H9 (cell line): ENCODE results near the gene SEMA3A. TPM values are rescaled to one million over a fixed set of nuclear protein-coding genes. Genes with fewer than 3 reads are reported as not detected.

Experiments used
- DNase-seq: peaks from one replicate; pipeline ENCODE4 v3.0.0-alpha.2; 2017
- H2AFZ ChIP-seq: one replicate; pipeline ENCODE4 v1.6.1; 2013; ENCODE audit warnings: mild to moderate bottlenecking, low read length, control low read depth, moderate library complexity
- H2AK5ac ChIP-seq: 2 replicates; pipeline ENCODE4 v1.6.1; 2013; ENCODE audit warnings: low read length, control low read depth, mixed read lengths; ENCODE audit not compliant: insufficient read length
- H2BK120ac ChIP-seq: one replicate; pipeline ENCODE4 v1.6.1; 2013; ENCODE audit warnings: low read depth, mild to moderate bottlenecking, low read length, control low read depth, inconsistent platforms; ENCODE audit not compliant: poor library complexity, severe bottlenecking
- H2BK12ac ChIP-seq: 2 replicates; pipeline ENCODE4 v1.6.1; 2013; ENCODE audit warnings: low read length, control low read depth, mixed read lengths, low read depth; ENCODE audit not compliant: insufficient read length
- H2BK15ac ChIP-seq: 2 replicates; pipeline ENCODE4 v1.6.1; 2013; ENCODE audit warnings: low read depth, low read length, control low read depth
- H2BK20ac ChIP-seq: one replicate; pipeline ENCODE4 v1.6.1; 2013; ENCODE audit warnings: low read depth, mild to moderate bottlenecking, low read length, control low read depth, inconsistent platforms; ENCODE audit not compliant: poor library complexity, severe bottlenecking
- H2BK5ac ChIP-seq: 2 replicates; pipeline ENCODE4 v1.6.1; 2013; ENCODE audit warnings: low read length, control low read depth, mixed read lengths; ENCODE audit not compliant: insufficient read length
- H3K14ac ChIP-seq: 2 replicates; pipeline ENCODE4 v1.6.1; 2013; ENCODE audit warnings: low read length, control low read depth; ENCODE audit not compliant: insufficient read depth
- H3K18ac ChIP-seq: 2 replicates; pipeline ENCODE4 v1.6.1; 2013; ENCODE audit warnings: low read depth, mild to moderate bottlenecking, mixed read lengths, low read length, control low read depth; ENCODE audit not compliant: insufficient read length
- H3K23ac ChIP-seq: 2 replicates; pipeline ENCODE4 v1.6.1; 2013; ENCODE audit warnings: low read length, control low read depth, mixed read lengths, low read depth; ENCODE audit not compliant: insufficient read length
- H3K23me2 ChIP-seq: 2 replicates; pipeline ENCODE4 v1.6.1; 2013; ENCODE audit warnings: low read depth, mild to moderate bottlenecking, mixed read lengths, low read length, control low read depth; ENCODE audit not compliant: insufficient read length, poor library complexity, severe bottlenecking
- H3K27ac ChIP-seq: 2 replicates; pipeline ENCODE4 v1.5.1; 2013; ENCODE audit warnings: low read length, control low read depth, mixed read lengths, low read depth; ENCODE audit not compliant: insufficient read length
- H3K27me3 ChIP-seq: 2 replicates; pipeline ENCODE4 v1.6.1; 2013; ENCODE audit warnings: low read length, control low read depth, inconsistent platforms; ENCODE audit not compliant: insufficient read depth
- H3K4ac ChIP-seq: 2 replicates; pipeline ENCODE4 v1.6.1; 2013; ENCODE audit warnings: low read depth, mild to moderate bottlenecking, control low read depth, inconsistent platforms, low read length, moderate library complexity
- H3K4me1 ChIP-seq: 2 replicates; pipeline ENCODE4 v1.6.1; 2013; ENCODE audit warnings: low read length, control low read depth, inconsistent platforms; ENCODE audit not compliant: insufficient read depth
- H3K4me2 ChIP-seq: 2 replicates; pipeline ENCODE4 v1.6.1; 2013; ENCODE audit warnings: low read length, control low read depth, mixed read lengths; ENCODE audit not compliant: insufficient read length, insufficient read depth
- H3K56ac ChIP-seq: 2 replicates; pipeline ENCODE4 v1.6.1; 2013; ENCODE audit warnings: low read depth, mild to moderate bottlenecking, mixed read lengths, low read length, control low read depth; ENCODE audit not compliant: insufficient read length
- H3K79me1 ChIP-seq: 2 replicates; pipeline ENCODE4 v1.6.1; 2013; ENCODE audit warnings: low read depth, mild to moderate bottlenecking, moderate library complexity, low read length, control low read depth, inconsistent platforms; ENCODE audit not compliant: insufficient read depth, poor library complexity, severe bottlenecking
- H3K79me2 ChIP-seq: 2 replicates; pipeline ENCODE4 v1.6.1; 2013; ENCODE audit warnings: low read length, control low read depth, inconsistent platforms; ENCODE audit not compliant: insufficient read depth
- H3K9ac ChIP-seq: 2 replicates; pipeline ENCODE4 v1.6.1; 2013; ENCODE audit warnings: low read length, control low read depth, mixed read lengths; ENCODE audit not compliant: insufficient read length; ENCODE audit errors: extremely low read depth
- H3K9me3 ChIP-seq: one replicate; pipeline ENCODE4 v1.6.1; 2013; ENCODE audit warnings: low read depth, low read length, inconsistent platforms; ENCODE audit not compliant: control insufficient read depth
- H3T11ph ChIP-seq: one replicate; pipeline ENCODE4 v1.6.1; 2013; ENCODE audit warnings: mild to moderate bottlenecking, low read length, control low read depth, inconsistent platforms
- H4K20me1 ChIP-seq: one replicate; pipeline ENCODE4 v1.6.1; 2013; ENCODE audit not compliant: control insufficient read depth, insufficient read length, insufficient read depth
- H4K5ac ChIP-seq: 2 replicates; pipeline ENCODE4 v1.6.1; 2013; ENCODE audit warnings: low read depth, mild to moderate bottlenecking, mixed read lengths, low read length, control low read depth; ENCODE audit not compliant: insufficient read length
- H4K8ac ChIP-seq: replicated peaks from 2 replicates; pipeline ENCODE4 v1.6.1; 2013; ENCODE audit warnings: low read length, control low read depth, mixed read lengths, low read depth; ENCODE audit not compliant: insufficient read length
- H4K91ac ChIP-seq: 2 replicates; pipeline ENCODE4 v1.6.1; 2013; ENCODE audit warnings: low read depth, mild to moderate bottlenecking, moderate library complexity, mixed read lengths, low read length, control low read depth; ENCODE audit not compliant: insufficient read length
- H3K27ac Mint-ChIP-seq, 3 experiments: 2 replicates in 2 of 3; 3 replicates in 1 of 3; pipeline ENCODE4 v1.8.0; 2020 to 2021; ENCODE audit warnings: mixed read lengths in 3 of 3, mild to moderate bottlenecking in 1 of 3, moderate library complexity in 1 of 3
- H3K27me3 Mint-ChIP-seq: 2 replicates; pipeline ENCODE4 v1.8.0; 2021; ENCODE audit warnings: low read depth, mild to moderate bottlenecking, moderate library complexity, mixed read lengths
- H3K36me3 Mint-ChIP-seq, 3 experiments: 2 replicates in 2 of 3; 3 replicates in 1 of 3; pipeline ENCODE4 v1.8.0; 2020 to 2021; ENCODE audit warnings: low read depth in 3 of 3, mixed read lengths in 3 of 3; ENCODE audit not compliant: insufficient read depth in 1 of 3
- H3K4me1 Mint-ChIP-seq, 2 experiments: 2 replicates each; pipeline ENCODE4 v1.8.0; 2020; ENCODE audit warnings: mixed read lengths in 2 of 2
- H3K4me3 Mint-ChIP-seq, 2 experiments: 2 replicates in 1 of 2; 3 replicates in 1 of 2; pipeline ENCODE4 v1.8.0; 2020 to 2021; ENCODE audit warnings: mild to moderate bottlenecking in 2 of 2, mixed read lengths in 2 of 2, moderate library complexity in 1 of 2
- H3K9me3 Mint-ChIP-seq, 2 experiments: 2 replicates in 1 of 2; 3 replicates in 1 of 2; pipeline ENCODE4 v1.8.0; 2020; ENCODE audit warnings: mild to moderate bottlenecking in 2 of 2, mixed read lengths in 2 of 2, moderate library complexity in 1 of 2
- CTCF ChIP-seq: fragments of 200-600 bp; sonication (generic); conservative IDR thresholded peaks from 3 replicates; pipeline ENCODE4 v1.8.0; 2021; ENCODE audit warnings: antibody characterized with exemption, mild to moderate bottlenecking
- WGBS: extraction: QIAGEN DNeasy Blood & Tissue Kit; methylation state at CpG from one replicate; pipeline ENCODE4 v1.1.7; 2013; ENCODE audit warnings: missing lambda C conversion rate, low lambda C conversion rate, mixed read lengths; ENCODE audit not compliant: insufficient read length; ENCODE audit errors: extremely low coverage; 5-methylcytosine and 5-hydroxymethylcytosine counted together
- total RNA-seq: library from RNA; stranded (reverse); gene quantifications from 2 replicates; pipeline ENCODE4 v1.2.1, GENCODE V29; 2021

Gene SEMA3A
- total RNA-seq, 1 experiment from 2014 or later = 60.0 TPM

GRCh38 chr7:84204655-84205054 lies 10.1 kb upstream of the SEMA3A start:
- H3K9me3 ChIP-seq = no peaks in the 10 kb centered on the region
- no peak overlapping the region for H2AFZ ChIP-seq
- Mint-ChIP-seq H3K9me3 (no peaks in the 10 kb centered on the region), H3K36me3 (no peaks in the 10 kb centered on the region), H3K27ac (peak overlapping the region in 2 of 3 experiments; percentile 65 to 71; a peak in 4 of 7 replicates), H3K27me3 (no peaks in the 10 kb centered on the region), H3K4me1 (peaks cover 58 to 65% of the 10 kb centered on the region in 2 experiments), H3K4me3 (no peak overlapping the region)
- H3T11ph ChIP-seq = no peak overlapping the region
- H3K79me2 ChIP-seq = no peaks in the 10 kb centered on the region
- H3K4me2 ChIP-seq = no peak overlapping the region
- no peak overlapping the region for H3K9ac ChIP-seq
- no peak overlapping the region for H3K56ac ChIP-seq
- no peak overlapping the region for H2BK15ac ChIP-seq
- no peak overlapping the region for H2BK12ac ChIP-seq
- H2BK20ac ChIP-seq = no peak overlapping the region
- H3K23ac ChIP-seq = no peak overlapping the region
- no peaks in the 10 kb centered on the region for H3K27me3 ChIP-seq
- no peak for TF ChIP-seq CTCF
- H4K20me1 ChIP-seq = no peaks in the 10 kb centered on the region
- WGBS = no CpG with 5 or more reads among the region's 3 CpGs
- no peaks in the 10 kb centered on the region for H3K79me1 ChIP-seq
- H2AK5ac ChIP-seq = no peak overlapping the region
- H2BK5ac ChIP-seq = no peak overlapping the region
- no peak overlapping the region for H3K27ac ChIP-seq
- no peak overlapping the region for H3K18ac ChIP-seq
- no peak overlapping the region for H3K4ac ChIP-seq
- H3K23me2 ChIP-seq = no peaks in the 10 kb centered on the region
- DNase-seq = no peak
- H4K5ac ChIP-seq = no peak overlapping the region
- H4K91ac ChIP-seq = no peak overlapping the region
- H2BK120ac ChIP-seq = no peak overlapping the region
- H3K4me1 ChIP-seq = peaks cover 2% of the 10 kb centered on the region; the same call in 1 of the 2 replicates
- H3K14ac ChIP-seq = no peak overlapping the region
- H4K8ac ChIP-seq = no peak overlapping the region
